Measurements from ENCODE around the gene UCN2.
"Not testable (repeated sequence)": the region's sequence is repeated elsewhere in the genome, so short reads cannot be mapped to it uniquely, and the experiment has no call there.

Gene UCN2

DNA sequence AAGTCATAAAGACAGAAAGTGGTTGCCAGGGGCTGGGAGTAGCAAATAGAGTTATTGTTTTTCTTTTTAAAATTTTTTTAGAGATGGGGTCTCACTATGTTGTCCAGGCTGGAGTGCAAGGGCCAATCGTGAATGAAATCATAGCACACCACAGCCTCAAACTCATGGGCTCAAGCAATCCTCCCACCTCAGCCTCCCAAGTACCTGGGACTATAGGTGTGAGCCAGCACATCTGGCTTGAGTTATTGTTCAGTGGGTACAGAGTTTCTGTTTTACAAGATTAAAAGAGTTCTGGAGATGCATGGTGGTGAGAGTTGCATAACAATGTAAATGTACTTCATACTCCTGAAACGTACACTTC lies 30.6 kb downstream of the UCN2 start:
- no peak for DNase-seq

DNA sequence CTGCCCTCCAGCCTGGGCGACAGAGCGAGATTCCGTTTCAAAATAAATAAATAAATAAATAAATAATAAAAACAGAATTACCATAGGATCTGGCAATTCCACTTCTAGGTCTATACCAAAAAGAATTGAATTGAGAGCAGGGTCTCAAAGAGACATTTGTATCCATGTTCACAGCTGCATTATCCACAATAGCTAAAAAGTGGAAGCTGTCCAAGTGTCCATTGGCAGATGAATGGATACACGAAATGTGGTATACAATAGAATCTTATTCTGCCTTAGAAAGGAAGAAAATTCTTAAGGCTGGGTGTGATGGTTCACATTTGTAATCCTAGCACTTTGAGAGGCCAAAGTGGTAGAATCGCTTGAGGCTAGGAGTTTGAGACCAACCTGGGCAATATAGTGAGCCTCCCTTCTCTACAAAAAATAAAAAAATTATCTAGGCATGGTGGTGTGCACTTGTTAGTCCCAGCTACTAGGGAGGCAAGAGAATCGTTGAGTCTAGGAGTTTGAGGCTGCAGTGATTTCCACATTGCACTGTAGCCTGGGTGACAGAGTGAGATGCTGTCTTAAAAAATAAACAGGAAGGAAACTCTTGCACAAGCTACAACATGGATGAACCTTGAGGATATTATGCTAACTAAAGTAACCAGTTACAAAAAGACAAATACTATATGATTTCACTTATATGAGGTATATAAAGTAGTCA lies 31.2 kb downstream of the UCN2 start:
- no peak for DNase-seq

DNA sequence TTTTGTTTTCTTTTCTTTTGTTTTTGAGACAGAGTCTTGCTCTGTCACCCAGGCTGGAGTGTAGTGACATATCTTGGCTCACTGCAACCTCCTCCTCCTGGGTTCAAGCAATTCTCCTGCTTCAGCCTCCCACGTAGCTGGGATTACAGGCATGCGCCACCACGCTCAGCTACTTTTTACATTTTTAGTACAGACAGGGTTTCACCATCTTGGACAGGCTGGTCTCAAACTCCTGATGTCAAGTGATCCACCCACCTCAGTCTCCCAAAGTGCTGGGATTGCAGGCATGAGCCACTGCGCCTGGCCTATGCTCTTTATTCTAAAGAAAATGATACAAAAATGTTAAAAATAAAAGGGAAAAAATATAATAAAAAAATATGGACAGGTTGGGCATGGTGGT lies 32.9 kb downstream of the UCN2 start:
- DNase-seq, result not testable (repeated sequence)

DNA sequence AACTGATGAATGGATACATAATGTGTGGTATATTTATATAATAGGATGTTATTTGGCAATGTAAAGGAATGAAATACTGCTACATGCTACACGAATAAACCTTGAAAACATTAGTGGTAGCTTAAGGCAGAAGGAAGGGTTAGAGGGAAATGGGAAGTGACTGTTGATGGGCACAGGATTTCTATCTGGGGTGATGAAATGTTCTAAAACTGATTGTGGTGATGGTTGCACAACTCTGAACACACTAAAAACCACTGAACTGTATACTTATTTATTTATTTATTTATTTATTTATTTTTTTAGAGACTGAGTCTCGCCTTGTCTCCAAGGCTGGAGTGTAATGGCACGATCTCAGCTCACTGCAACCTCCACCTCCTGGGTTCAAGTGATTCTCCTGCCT lies 34.8 kb downstream of the UCN2 start:
- DNase-seq, result no peak

DNA sequence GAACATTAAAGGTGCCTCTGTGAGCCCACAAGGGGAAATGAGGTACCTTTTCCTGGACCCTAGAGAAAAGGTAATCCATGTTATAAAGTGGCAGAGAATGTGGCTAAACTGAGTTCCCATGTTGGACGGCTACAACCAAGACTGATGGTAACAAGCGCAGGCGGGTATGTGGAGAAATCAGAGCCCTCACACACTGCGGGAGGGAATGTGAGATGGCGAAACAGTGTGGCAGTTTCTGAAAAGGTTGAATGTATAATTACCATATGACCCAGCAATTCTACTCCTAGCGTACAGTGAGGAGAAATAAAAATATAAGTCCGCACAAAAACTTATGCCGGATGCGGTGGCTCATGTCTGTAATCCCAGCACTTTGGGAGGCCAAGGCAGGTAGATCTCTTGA lies 35.5 kb downstream of the UCN2 start:
- no peak for DNase-seq

DNA sequence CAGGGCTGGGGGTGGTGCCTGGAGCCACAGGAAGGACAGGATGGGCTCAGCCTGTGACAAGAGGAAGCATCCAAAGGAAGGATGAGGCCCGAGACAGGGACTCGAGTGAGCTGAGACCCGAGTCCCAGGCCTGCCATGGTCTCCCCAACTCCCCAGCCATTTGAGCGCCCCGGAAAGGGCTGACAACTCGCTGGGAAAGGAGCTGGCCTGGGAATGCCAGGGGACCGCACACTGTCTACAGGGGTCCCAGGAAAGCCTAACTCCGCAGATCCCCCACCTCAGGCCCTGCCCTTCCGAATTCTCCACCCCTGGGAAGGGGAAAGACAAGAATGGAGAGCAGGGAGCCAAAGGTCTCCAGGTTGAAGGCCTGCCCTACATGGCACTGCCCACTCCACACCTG lies 38.6 kb downstream of the UCN2 start:
- DNase-seq, result no peak

DNA sequence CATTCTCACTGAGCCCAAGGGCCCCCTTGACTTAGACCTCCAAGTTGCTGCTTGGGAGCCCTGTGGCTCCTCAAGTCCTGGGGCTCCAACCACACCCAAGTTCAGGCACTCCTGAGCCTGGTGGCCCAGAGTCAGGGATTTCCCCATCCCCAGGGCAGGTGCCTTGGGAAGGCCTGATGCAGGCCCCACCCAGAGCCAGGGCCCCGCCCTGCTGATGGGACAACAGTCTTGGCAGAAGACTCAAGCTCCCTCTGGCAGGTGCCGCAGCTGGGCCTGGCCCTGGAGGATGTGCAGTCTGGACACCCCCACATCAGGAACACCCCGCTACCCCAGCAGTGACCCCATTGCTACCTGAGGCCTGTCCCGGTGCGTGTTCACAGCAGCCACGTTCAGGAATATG lies 41.9 kb downstream of the UCN2 start:
- no peak for DNase-seq

DNA sequence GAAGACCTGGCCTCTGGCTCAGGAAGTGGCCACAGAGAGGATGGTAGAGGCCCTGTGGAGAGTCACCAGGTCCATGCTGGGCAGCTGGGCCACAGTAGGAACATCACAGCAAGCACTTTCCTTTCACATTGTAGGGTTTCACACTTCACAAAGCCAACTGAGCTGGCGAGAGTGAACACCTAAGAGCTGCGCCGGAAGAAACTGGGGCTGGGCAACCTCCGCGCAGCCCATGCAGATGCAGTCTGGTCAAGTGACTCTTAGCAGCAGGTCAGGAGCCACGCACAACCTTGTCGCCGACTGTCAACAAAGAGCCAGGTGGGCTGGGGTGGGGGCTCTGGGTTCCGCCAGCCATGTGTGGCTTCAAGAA lies 44.3 kb downstream of the UCN2 start:
- no peak for DNase-seq

DNA sequence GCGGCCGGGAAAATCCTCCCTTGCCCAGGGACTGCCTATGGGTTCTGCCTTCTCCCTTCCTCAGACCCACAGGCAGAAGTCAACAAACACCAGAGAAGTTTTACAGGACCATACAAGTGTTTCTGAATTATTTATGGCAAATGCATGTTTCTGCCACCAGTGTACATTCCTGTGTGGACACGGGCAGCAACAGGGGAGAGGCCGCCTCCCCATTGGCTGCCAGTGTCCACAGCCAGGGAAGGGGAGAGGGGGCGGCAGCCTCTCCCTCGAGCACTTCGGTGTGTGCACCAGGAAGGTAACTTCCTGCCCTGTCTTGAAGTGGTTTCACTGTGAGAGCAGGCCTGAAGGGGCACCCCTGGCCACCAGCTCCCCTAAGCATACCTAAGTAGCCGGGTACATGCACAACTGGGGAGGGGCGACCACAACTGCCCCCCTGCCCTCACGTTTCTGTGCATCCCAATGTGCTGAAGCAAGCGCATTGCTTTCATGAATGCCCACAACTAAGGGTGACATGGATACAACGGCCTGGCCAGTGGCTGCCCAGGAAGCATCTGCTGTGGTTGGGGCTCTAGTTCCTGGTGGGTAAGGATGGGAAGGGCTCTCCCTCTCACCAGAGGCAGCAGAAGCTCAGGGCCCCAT lies 44.8 kb downstream of the UCN2 start:
- DNase-seq, result no peak

DNA sequence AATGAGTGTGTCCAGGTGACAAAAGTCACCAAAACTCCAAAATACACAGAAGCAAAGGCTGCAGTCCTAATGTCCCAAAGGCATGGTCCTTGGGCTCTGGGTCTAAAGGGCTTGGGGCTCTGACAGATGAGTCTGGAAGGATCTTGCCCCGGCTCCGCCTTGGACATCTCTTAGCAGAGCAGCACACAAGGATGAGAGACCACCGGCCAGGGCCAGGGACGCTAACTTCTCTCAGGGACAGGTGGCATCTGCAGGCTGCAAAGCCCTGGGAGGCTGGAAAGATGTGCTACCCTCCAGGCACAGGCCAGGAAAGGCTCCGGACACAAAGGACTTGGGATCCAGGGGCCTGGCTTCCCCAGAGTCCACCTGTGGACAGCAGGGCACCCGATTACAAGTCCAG lies 45.5 kb downstream of the UCN2 start:
- no peak for DNase-seq

DNA sequence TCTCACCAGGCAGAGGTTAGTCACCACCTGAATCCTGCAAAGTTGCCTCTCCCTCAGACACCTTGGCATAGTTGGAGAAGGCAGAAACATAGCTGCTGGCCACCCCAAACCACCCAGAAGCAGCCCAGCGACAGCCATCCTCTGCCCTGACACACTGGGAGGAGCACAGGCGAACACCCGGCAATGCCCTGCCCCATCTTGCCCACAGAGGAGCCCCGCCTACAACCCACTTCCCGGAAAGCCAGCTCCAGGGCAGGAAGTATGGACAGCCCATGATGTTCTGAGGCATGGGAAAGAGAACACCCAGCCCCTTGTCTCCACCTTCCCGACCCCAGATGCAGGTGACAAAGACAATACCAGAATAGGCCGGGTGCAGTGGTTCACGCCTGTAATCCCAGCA lies 47.0 kb downstream of the UCN2 start:
- no peak for DNase-seq

DNA sequence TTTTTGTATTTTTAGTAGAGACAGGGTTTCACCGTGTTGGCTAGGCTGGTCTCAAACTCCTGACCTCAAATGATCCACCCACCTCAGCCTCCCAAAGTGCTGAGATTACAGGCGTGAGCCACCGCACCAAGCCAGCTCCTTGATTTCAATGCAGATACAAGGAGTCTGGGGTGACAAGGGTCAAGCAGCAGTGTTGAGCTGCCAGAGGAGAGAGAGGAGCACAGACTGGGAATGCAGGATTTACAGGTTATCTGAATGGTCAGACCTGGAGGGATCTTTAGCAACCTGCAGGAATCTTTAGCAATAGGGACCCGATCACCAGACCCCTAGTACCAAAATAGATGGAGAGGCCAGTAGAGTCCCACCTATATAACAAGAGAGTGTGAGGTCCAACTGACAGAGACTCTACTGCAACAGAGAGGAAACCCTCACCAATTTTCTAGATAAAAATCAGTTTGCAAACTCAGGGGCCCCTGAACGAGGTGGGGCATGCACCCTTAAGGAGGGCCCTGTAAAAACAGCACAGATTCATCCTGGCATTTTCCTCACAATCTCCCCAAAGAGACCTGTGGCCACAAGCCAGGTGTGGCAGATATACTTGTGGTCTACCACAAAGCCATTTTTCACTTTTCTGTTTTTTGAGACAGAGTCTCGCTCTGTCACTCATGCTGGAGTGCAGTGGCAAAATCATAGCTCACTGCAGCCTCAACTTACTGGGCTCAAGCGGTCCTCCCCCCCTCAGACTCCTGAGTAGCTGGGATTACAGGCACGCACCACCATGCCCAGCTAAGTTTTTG lies 49.0 kb downstream of the UCN2 start:
- DNase-seq, result no peak
